NB4 (cell line): Measurements from ENCODE around the gene BCL7C.

Experiments
- CTCF ChIP-seq: IDR thresholded peaks from one replicate; pipeline ENCODE4 v1.5.1; 2012; ENCODE audit warnings: low read depth, low read length
- MAX ChIP-seq: IDR thresholded peaks from 2 replicates; pipeline ENCODE4 v1.6.1; 2011; ENCODE audit warnings: low read depth, low read length
- POLR2A ChIP-seq: IDR thresholded peaks from 2 replicates; pipeline ENCODE4 v1.6.1; 2011; ENCODE audit warnings: mild to moderate bottlenecking; ENCODE audit not compliant: insufficient read length; ENCODE audit errors: extremely low read depth

GRCh38 chr16:30893744-30894539 is at the start of gene BCL7C:
- TF ChIP-seq CTCF (peak; percentile 31), POLR2A (peak; percentile 75), MAX (peak; percentile 97)
